GM19455 (cell line): ENCODE data around the gene IGFALS.

ENCODE experiments used
- ATAC-seq: cut with Tn5 transposase; IDR thresholded peaks from one replicate; pipeline ENCODE4 v1.9.1; 2021; ENCODE audit not compliant: unreplicated experiment

IGFALS gene

GRCh38 chr16:1777375-1778199 is 15.9 kb downstream of the IGFALS start:
- ATAC-seq = no peak

- ATAC-seq = no peak
These were observed 16.5 kb downstream of the IGFALS start for GRCh38 chr16:1776991-1777374.

GRCh38 chr16:1776672-1776955 is 16.9 kb downstream of the IGFALS start:
- ATAC-seq = no peak

GRCh38 chr16:1775846-1776671 is 17.4 kb downstream of the IGFALS start:
- no peak for ATAC-seq

GRCh38 chr16:1775006-1775845 is 18.3 kb downstream of the IGFALS start:
- no peak for ATAC-seq

GRCh38 chr16:1774448-1774780 is 19.1 kb downstream of the IGFALS start:
- ATAC-seq = no peak

- ATAC-seq = no peak
These were observed 19.6 kb downstream of the IGFALS start for GRCh38 chr16:1773703-1774447.

- peak; percentile 42 for ATAC-seq
These were observed 20.4 kb downstream of the IGFALS start, which contains the start of gene MRPS34 for GRCh38 chr16:1772908-1773702. MRPS34 (minus strand) TSS chr16:1773134; CDS start chr16:1773119, 15 bp downstream.

- ATAC-seq = no peak
These were observed 21.1 kb downstream of the IGFALS start, which contains the start of gene EME2 for GRCh38 chr16:1772362-1772907. EME2 (plus strand) TSS chr16:1772810; CDS start chr16:1773228, 418 bp downstream.

GRCh38 chr16:1771864-1772361 is 21.6 kb downstream of the IGFALS start:
- ATAC-seq = no peak

- ATAC-seq = no peak
These were observed 22.2 kb downstream of the IGFALS start, which contains the start of gene NME3 for GRCh38 chr16:1771188-1771863. NME3 (minus strand) TSS chr16:1771543; CDS start chr16:1771534, 9 bp downstream.

GRCh38 chr16:1770328-1771187 is 22.9 kb downstream of the IGFALS start:
- no peak for ATAC-seq

GRCh38 chr16:1769402-1770300 is 23.9 kb downstream of the IGFALS start:
- no peak for ATAC-seq

GRCh38 chr16:1768767-1769401 is 24.6 kb downstream of the IGFALS start:
- no peak for ATAC-seq

- no peak for ATAC-seq
These were observed 25.3 kb downstream of the IGFALS start for GRCh38 chr16:1768061-1768766.
